K562 (cell line): ENCODE data around the gene MMEL1. TPM values are rescaled to one million over a fixed set of nuclear protein-coding genes. Genes with fewer than 3 reads are reported as not detected.

Experiments used
- BCLAF1 ChIP-seq, 2 experiments: fragments of 450-650 bp in 1 of 2; IDR thresholded peaks; 2 replicates each; pipeline ENCODE4 v1.6.1; 2011 to 2017; ENCODE audit warnings: low read depth in 2 of 2, antibody characterized with exemption in 1 of 2, borderline replicate concordance in 1 of 2, low read length in 1 of 2, mild to moderate bottlenecking in 1 of 2, mixed read lengths in 1 of 2; ENCODE audit not compliant: control insufficient read depth in 1 of 2
- GABPB1 ChIP-seq: sonication (generic); formaldehyde crosslinking; IDR thresholded peaks from 2 replicates; pipeline ENCODE4 v1.8.0; 2022; ENCODE audit warnings: mild to moderate bottlenecking, missing genetic modification reagents
- HMBOX1 ChIP-seq: sonication (generic); IDR thresholded peaks from 2 replicates; pipeline ENCODE4 v1.6.1; 2016
- MAFK ChIP-seq: IDR thresholded peaks from 2 replicates; pipeline ENCODE4 v1.6.1; 2011; ENCODE audit warnings: low read length, improper control_type of control experiment
- MNT ChIP-seq, 2 experiments: fragments of 450-650 bp; conservative IDR thresholded peaks; 2 replicates each; pipeline ENCODE4 v1.6.1; 2017; ENCODE audit warnings: mild to moderate bottlenecking in 2 of 2, moderate library complexity in 2 of 2
- RBFOX2 ChIP-seq: fragments of 200-400 bp; formaldehyde crosslinking; IDR thresholded peaks from 2 replicates; pipeline ENCODE4 v1.6.1; 2017; ENCODE audit warnings: low read depth, mild to moderate bottlenecking, low read length, moderate library complexity
- SMAD2 ChIP-seq: fragments of 150-350 bp; IDR thresholded peaks from 2 replicates; pipeline ENCODE4 v1.6.1; 2014; ENCODE audit warnings: low read depth, mild to moderate bottlenecking, low read length
- TARDBP ChIP-seq: fragments of 450-650 bp; IDR thresholded peaks from 2 replicates; pipeline ENCODE4 v1.6.1; 2016
- ZBED1 ChIP-seq: IDR thresholded peaks from 2 replicates; pipeline ENCODE4 v1.6.1; 2014
- polyA plus RNA-seq, 8 experiments: library from polyadenylated mRNA; depleted of rRNA in 4 of 8; stranded (reverse) in 5 of 8; unstranded in 3 of 8; fragments of >200 nt; fragmentation: Nextera tagmentation in 2 of 8; fragmentation: Illumina TruSeq in 1 of 8; extraction: Ambion mirVana in 2 of 8; extraction: Trizol in 1 of 8; gene quantifications; 2 replicates each; pipeline versions ENCODE4 v1.2.1 to v1.2.3, GENCODE V29; 2011 to 2014; ENCODE audit warnings: inconsistent platforms in 1 of 8, missing spikeins in 1 of 8
- total RNA-seq, 7 experiments: library from RNA; depleted of rRNA in 6 of 7; stranded (reverse); fragments of >200 nt in 6 of 7; fragmentation: Illumina TruSeq in 2 of 7; extraction: Trizol in 2 of 7; gene quantifications; 2 replicates each; pipeline versions ENCODE4 v1.2.1 to v1.2.3, GENCODE V29; 2011 to 2021; ENCODE audit warnings: low replicate concordance in 1 of 7

Gene MMEL1
- total and polyA plus RNA-seq, 9 of the 15 experiments (the other 6 are each of a cell fraction or from before 2014, with no cell fraction given): not detected

GRCh38 chr1:2592672-2593071 lies 40.1 kb downstream of the MMEL1 start (continued):
- no peak for TF ChIP-seq BCLAF1 (IDR thresholded peaks at IDR 0.05; ENCODE audit: borderline replicate concordance in 1 of 2, control insufficient read depth in 1 of 2, low read depth in 2 of 2, low read length in 1 of 2)
- TF ChIP-seq ZBED1: no peak
- TF ChIP-seq RBFOX2: no peak
- TF ChIP-seq MNT (conservative IDR thresholded peaks at IDR 0.05): no peak
- TF ChIP-seq MAFK: no peak
- no peak for TF ChIP-seq HMBOX1
- TF ChIP-seq SMAD2: no peak
- TF ChIP-seq TARDBP: no peak
- no peak for TF ChIP-seq GABPB1
